ENCODE results near the gene BMP2K. TPM values are rescaled to one million over a fixed set of nuclear protein-coding genes. Genes with fewer than 3 reads are reported as not detected.

Gene BMP2K
- total RNA-seq, 2 donors from 2014 or later, result 15.8 to 18.9 TPM

GRCh38 chr4:78748381-78748780, 27.8 kb upstream of the BMP2K start:
- ATAC-seq, result no peak
- Histone ChIP-seq H3K27ac (no peak overlapping the region), H3K4me3 (no peak overlapping the region), H3K9me3 (no peaks in the 10 kb centered on the region), H3K4me1 (no peaks in the 10 kb centered on the region), H3K36me3 (replicated peaks in 1 of 2; ENCODE audit: insufficient read depth in 1 of 2, low read depth in 2 of 2) (no peaks in the 10 kb centered on the region), H3K27me3 (no peaks in the 10 kb centered on the region)
- intact Hi-C loops (cut with DNase I), result no loop called here
- no peak for TF ChIP-seq POLR2A (IDR thresholded peaks at IDR 0.05)
- TF ChIP-seq, protein P1, sequence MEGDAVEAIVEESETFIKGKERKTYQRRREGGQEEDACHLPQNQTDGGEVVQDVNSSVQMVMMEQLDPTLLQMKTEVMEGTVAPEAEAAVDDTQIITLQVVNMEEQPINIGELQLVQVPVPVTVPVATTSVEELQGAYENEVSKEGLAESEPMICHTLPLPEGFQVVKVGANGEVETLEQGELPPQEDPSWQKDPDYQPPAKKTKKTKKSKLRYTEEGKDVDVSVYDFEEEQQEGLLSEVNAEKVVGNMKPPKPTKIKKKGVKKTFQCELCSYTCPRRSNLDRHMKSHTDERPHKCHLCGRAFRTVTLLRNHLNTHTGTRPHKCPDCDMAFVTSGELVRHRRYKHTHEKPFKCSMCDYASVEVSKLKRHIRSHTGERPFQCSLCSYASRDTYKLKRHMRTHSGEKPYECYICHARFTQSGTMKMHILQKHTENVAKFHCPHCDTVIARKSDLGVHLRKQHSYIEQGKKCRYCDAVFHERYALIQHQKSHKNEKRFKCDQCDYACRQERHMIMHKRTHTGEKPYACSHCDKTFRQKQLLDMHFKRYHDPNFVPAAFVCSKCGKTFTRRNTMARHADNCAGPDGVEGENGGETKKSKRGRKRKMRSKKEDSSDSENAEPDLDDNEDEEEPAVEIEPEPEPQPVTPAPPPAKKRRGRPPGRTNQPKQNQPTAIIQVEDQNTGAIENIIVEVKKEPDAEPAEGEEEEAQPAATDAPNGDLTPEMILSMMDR (IDR thresholded peaks at IDR 0.05), result no peak
- WGBS, 2 donors, result 52 to 62% methylated on average over 2 of the region's 2 CpGs
- no peak for DNase-seq

GRCh38 chr4:78749258-78749971, 26.7 kb upstream of the BMP2K start:
- Histone ChIP-seq H3K27ac (no peak overlapping the region), H3K27me3 (no peaks in the 10 kb centered on the region), H3K4me1 (no peaks in the 10 kb centered on the region), H3K36me3 (replicated peaks in 1 of 2; ENCODE audit: insufficient read depth in 1 of 2, low read depth in 2 of 2) (no peaks in the 10 kb centered on the region), H3K4me3 (no peak overlapping the region), H3K9me3 (no peaks in the 10 kb centered on the region)
- DNase-seq (no peak), ATAC-seq (no peak)
- intact Hi-C loops (cut with DNase I), result no loop called here
- TF ChIP-seq, protein P1 (IDR thresholded peaks at IDR 0.05), result no peak
- no peak for TF ChIP-seq POLR2A (IDR thresholded peaks at IDR 0.05)
- WGBS, 2 donors, result 69 to 75% methylated on average over 4 of the region's 4 CpGs

- ATAC-seq, result no peak
- no peaks in the 10 kb centered on the region for H3K27me3 ChIP-seq
- intact Hi-C loops (cut with DNase I), result no loop called here
- no peak for DNase-seq
- H3K4me1 ChIP-seq, result no peaks in the 10 kb centered on the region
- H3K9me3 ChIP-seq, result no peaks in the 10 kb centered on the region
- no peak overlapping the region for H3K27ac ChIP-seq
- H3K36me3 ChIP-seq (replicated peaks in 1 of 2; ENCODE audit: insufficient read depth in 1 of 2, low read depth in 2 of 2), result no peaks in the 10 kb centered on the region
- 46 to 47% methylated on average over 2 of the region's 2 CpGs for WGBS, 2 donors
- no peak overlapping the region for H3K4me3 ChIP-seq
- TF ChIP-seq, protein P1 (IDR thresholded peaks at IDR 0.05), result no peak
Observed at GRCh38 chr4:78749972-78750727, 26.0 kb upstream of the BMP2K start.

DNA sequence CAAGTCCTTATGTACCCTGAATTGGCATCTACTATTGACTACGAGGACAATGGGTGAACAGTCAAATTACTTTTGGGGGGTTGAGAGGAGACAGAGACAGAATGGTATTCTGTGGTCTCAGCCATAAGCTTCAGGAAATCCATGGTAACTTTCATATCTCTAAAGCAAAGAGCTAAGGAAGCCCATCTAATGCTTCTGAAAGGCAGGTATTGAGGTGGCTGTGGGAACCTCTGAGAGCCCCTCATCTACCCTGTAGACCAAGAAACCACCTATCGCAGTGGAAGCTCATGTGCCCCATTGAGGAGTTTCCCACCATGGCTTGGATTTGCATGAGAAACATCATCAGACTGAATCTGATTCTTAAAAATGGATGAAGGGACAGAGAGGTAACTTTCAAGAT, 23.1 kb upstream of the BMP2K start:
- intact Hi-C loops (cut with DNase I), result no loop called here
- no peak for DNase-seq
- no peaks in the 10 kb centered on the region for H3K9me3 ChIP-seq
- H3K27me3 ChIP-seq, result no peaks in the 10 kb centered on the region
- H3K4me1 ChIP-seq, result no peaks in the 10 kb centered on the region
- ATAC-seq, result no peak
- no peaks in the 10 kb centered on the region for H3K36me3 ChIP-seq (replicated peaks in 1 of 2; ENCODE audit: insufficient read depth in 1 of 2, low read depth in 2 of 2)
- H3K27ac ChIP-seq, result no peak overlapping the region
- TF ChIP-seq POLR2A (IDR thresholded peaks at IDR 0.05), result no peak
- no peak overlapping the region for H3K4me3 ChIP-seq
- 88 to 97% methylated on average over 2 of the region's 2 CpGs for WGBS, 2 donors

DNA sequence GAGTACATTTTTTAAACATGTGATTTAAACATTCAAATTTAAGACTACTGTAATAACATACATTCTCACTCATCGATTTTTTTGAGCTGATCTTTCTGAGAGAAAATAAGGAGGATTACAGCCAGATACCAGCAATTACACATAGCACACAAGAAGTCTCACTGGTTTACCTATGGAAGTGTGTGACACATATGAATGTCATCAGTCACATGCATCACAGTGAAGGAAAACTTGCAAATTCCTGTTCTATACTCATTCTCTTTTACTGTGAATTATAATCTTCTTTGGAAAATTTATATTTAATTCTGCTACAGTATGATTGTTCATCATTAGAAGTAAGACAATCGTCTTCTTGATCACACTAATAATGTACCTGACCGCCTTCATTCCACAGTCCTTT, 21.3 kb upstream of the BMP2K start:
- 73 to 74% methylated on average over 3 of the region's 3 CpGs for WGBS, 2 donors
- intact Hi-C loops (cut with DNase I), result no loop called here

More for the DNA sequence above, 21.3 kb upstream of the BMP2K start:
- Histone ChIP-seq H3K36me3 (replicated peaks in 1 of 2; ENCODE audit: insufficient read depth in 1 of 2, low read depth in 2 of 2) (no peaks in the 10 kb centered on the region), H3K9me3 (no peaks in the 10 kb centered on the region), H3K4me1 (no peaks in the 10 kb centered on the region), H3K4me3 (no peak overlapping the region), H3K27me3 (no peaks in the 10 kb centered on the region), H3K27ac (no peak overlapping the region)
- ATAC-seq (no peak), DNase-seq (no peak)
- no peak for TF ChIP-seq POLR2A (IDR thresholded peaks at IDR 0.05)
- TF ChIP-seq, protein P1 (IDR thresholded peaks at IDR 0.05), result no peak
